GM12874 (cell line): Measurements from ENCODE around the gene GRIK3.

Source experiments
- CTCF ChIP-seq: IDR thresholded peaks from 2 replicates; pipeline ENCODE4 v1.5.1; 2011; ENCODE audit warnings: low read depth, mild to moderate bottlenecking, control low read depth, low read length, moderate library complexity; ENCODE audit not compliant: insufficient read depth

Gene GRIK3

GRCh38 chr1:36871146-36871971, 163.0 kb downstream of the GRIK3 start:
- TF ChIP-seq CTCF = no peak

GRCh38 chr1:36869826-36870225, 164.5 kb downstream of the GRIK3 start:
- TF ChIP-seq CTCF = no peak

GRCh38 chr1:36869054-36869453, 165.3 kb downstream of the GRIK3 start:
- TF ChIP-seq CTCF = no peak

GRCh38 chr1:36867575-36867974, 166.7 kb downstream of the GRIK3 start:
- no peak for TF ChIP-seq CTCF

GRCh38 chr1:36866169-36866814, 168.0 kb downstream of the GRIK3 start:
- TF ChIP-seq CTCF = no peak

- TF ChIP-seq CTCF = no peak
Measured at GRCh38 chr1:36865602-36865900, 168.8 kb downstream of the GRIK3 start.

GRCh38 chr1:36864823-36865601, 169.3 kb downstream of the GRIK3 start:
- no peak for TF ChIP-seq CTCF
